NCI-H774 (cell line): ENCODE data around the gene GAB2.

Source experiments
- DNase-seq: peaks from one replicate; lab custom pipeline; 2025; lab: John Stamatoyannopoulos, UW

Gene GAB2

DNA sequence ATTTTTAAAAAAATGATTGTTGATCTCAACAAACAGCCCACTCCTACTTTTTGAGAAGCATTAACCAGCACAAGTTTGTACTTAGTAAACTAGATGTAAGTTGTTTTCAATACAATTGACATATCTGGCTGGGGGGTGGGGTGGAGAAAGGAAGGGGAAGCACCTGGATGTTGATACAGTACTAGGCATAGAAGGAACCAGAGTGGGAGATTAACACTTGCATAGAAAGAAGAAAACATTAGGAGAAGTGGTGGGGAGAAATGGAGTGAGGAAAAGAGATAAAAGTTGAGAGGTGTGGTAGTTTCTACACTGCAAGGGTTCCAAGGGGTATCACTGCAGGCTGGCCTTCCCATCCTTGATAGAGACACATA, 10.6 kb upstream of the GAB2 start:
- no peak for DNase-seq

DNA sequence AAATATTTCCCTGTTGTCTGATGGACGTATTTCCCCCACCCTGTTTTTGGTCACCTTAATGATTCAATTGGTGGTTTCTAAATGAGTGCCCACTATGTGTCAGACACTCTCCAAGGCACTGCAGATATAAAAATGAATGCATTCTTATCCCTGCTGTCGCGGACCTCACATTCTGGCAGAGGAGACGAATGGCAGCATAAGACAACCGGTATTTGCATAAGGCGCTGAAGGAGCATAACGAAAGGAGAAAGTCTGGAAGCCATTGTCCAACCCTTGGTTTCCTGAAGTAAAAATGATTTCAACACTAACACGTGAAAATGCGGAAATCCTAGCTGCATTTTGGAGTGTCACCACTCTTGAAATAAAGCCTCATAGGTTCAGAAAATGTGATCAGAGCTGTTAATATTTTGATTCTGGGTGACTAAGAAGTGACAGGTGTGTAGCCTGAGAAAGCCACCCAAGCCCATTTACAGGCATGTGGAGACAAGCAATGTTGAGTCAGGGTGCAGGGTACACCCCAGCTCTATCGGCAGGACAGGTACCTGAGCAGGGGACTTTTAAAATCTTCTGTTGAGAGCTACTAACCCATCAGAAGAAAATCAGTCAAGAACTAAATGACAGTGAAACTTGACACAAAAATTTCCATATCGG, 10.1 kb upstream of the GAB2 start:
- no peak for DNase-seq

- no peak for DNase-seq
These were observed 9.2 kb upstream of the GAB2 start for GRCh38 chr11:78426845-78427244.

- DNase-seq, result no peak
These were observed 7.9 kb upstream of the GAB2 start for GRCh38 chr11:78425399-78426070.

DNA sequence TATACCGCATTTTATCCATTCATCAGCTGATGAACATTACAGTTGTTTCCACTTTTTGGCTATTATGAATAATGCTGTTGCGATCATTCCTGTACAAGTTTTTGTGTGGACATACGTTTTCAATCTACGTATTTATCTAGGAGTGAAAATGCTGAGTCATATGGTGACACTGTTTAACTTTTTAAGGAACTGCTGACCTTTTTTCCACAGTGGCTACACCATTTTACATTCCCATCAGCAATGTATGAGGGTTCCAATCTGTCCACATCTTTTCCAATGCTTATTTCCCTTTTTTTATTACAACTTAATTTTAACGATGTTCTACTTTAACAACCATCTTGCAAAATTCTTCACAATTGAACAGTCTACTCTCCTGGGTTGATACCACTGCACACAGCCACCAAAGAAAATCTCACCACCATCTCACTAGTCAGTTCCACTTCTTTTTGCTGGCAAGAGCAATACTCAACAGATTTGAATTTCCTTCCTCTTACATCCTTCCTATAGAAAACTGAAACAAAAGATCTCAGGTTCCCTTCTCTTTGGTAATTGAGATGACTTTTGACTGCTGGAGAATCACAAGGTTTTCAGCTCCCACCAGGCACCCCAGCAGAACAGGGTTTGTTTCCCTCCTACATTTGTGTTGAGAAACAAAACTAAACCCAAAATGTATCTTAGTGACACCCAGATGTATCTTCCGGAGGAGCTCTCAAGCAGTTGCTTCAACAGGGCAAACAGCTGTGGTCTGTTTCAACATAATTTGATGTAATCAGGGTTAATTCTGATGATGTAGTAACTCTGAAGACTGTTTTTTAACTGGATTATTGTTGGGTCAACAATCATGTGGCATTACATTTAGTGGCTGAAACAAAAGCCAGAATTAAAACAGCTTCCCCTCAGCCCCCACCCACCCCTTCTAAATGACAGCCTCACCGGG, 7.0 kb upstream of the GAB2 start:
- no peak for DNase-seq

DNA sequence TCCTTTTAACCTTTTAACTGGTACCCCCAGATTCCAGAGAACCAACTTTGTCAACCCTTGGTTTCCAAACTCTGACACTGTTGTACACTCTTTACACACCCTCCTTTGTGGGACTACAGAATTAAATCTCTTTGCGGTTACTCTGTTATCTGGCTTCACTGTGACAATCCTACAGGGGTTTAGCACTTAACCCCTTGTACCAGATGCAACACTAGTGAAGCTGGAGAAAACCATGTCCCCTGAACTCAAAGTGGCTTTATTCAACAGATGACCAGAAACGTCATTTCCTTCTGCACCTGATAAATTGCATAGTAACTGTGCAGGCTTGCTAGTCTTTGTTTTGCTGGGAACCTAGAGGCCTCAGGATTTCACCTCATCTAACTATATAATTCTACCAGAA, 5.6 kb upstream of the GAB2 start:
- no peak for DNase-seq

DNA sequence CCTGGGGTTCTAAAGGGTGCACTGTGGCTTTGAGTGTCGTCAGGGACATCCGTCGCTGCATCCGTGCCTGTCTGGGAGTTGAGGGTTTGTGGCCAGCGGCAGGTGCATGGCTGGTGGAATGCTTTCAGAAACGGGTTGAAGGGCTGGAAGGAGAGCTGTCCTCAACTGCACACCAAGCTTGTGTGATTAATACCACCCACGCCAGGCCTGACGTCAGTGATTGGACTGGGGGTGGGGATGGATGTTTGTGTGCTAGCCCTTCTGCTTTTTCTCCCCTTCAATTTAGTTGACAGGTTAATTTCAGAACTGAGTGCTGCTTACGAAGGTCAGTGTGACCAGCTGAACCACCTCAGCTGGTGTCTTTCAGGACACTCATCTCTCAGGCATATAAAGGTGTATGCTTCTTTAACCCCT, 3.2 kb upstream of the GAB2 start:
- DNase-seq, result no peak

- DNase-seq, result peak; percentile 60
These were observed 2.7 kb upstream of the GAB2 start for GRCh38 chr11:78420255-78420764.

DNA sequence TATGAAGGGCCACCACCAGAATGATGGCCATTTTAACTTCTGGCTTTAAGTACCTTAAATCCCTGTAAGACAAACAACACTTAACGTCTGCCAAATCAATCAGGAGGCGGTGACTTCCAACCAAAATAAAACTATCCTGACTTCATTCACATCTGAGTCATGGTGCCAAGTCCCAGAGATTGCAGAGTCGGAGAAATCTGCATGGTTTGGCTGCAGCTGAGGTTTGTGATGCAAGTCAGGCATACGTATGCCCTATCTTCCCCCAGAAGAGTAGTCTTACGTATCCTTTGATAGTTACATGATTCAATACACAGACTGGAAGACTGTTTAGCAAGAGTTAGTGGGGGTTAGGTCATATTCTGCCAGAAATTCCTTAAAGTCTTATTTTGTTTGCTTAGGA, 1.7 kb upstream of the GAB2 start:
- DNase-seq, result no peak

GRCh38 chr11:78418584-78419211, 1.1 kb upstream of the GAB2 start:
- no peak for DNase-seq

DNA sequence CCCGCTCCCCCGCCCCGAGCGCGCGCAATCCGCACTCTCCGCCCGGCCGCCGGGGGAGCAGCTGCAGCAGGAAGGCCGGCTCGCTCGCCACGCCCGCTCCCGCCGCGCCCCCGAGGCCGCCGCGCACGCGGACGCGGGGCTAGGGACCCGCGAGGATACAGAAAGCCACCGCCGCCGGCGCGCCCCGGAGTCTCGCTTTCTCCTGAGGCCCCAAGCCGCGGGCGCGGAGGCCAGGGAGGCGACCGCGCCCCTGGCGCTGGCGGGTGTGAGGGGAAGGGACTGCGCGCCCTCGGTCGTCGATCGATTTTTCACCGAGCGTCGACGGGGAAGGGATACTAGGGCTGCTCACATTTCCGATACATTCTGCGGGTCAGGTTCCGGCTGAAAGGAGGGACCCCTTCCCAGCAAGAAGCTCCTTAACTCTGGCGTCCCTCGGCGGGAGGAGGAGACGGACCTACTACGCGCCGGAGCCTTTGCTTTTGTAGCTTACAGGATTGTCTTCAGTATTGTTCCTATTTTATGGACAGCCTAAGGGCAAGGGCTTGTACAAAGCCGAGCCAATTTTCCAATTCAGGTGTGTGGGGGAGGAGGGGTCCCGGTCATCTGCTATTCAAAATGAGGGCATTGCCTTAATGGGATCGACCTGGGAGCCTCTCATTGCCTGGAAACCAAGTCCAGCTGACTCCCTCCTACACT, 416 bp upstream of the GAB2 start:
- DNase-seq, result peak; percentile 93

DNA sequence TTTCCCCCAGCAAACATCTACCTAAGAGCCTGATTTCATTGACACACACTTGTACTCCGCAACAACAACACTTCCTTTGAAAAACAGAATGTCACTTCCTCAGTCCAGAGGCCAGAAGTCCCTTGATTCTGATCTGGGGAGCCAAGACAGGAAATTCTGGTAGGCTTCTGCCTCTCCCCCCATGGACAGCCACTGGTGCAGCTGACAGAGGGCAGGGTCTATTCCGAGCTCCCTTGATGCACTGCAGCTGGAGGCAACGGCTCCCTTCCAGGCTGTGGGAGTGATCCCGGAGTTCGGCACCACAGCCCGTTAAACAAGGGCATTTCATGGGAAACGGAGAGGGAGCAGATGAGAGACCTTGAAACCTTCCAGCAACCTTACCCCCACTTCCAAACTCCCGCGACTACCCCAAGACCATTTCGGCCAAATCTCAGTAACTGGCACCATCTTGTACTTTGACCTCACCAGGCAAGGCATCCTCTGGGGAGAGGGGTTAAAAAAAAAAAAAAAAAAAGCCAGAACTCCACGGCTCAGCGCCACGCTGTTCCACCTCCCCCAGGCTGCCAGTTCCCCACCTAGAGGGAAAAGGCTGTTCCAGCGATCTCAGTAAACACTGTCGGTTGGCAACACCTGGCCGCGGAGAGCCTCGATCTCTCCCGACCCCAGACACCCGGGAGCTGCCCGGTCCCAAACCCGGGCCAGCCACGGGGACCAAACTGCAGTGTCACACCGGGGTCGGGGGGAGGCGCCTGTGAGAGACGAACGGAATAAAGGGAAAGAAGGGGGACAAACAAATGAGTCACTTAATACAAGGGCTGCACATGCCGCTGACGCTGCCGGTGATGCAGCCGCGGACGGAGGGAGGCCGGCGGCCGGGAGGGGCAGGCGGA, 1.1 kb downstream of the GAB2 start:
- peak; percentile 84 for DNase-seq

DNA sequence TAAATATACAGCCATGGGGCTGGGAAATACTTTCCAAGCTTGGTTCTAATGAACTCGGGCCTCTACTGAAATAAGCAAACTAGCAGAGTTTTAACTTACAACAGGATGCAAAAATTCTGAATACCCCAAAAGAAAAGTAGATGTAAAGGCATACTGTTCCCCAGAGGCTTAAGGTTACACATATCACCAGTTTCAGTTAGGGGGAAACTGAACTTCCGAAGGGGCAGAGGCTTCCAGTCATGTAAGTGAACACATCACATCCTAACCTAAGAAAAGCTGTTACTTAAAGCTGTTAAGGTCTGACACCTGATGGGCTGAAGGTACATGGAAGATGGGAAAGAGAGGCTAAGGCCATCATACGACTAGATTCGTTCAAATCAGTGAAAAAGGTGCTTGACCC, 2.3 kb downstream of the GAB2 start:
- DNase-seq, result no peak

DNA sequence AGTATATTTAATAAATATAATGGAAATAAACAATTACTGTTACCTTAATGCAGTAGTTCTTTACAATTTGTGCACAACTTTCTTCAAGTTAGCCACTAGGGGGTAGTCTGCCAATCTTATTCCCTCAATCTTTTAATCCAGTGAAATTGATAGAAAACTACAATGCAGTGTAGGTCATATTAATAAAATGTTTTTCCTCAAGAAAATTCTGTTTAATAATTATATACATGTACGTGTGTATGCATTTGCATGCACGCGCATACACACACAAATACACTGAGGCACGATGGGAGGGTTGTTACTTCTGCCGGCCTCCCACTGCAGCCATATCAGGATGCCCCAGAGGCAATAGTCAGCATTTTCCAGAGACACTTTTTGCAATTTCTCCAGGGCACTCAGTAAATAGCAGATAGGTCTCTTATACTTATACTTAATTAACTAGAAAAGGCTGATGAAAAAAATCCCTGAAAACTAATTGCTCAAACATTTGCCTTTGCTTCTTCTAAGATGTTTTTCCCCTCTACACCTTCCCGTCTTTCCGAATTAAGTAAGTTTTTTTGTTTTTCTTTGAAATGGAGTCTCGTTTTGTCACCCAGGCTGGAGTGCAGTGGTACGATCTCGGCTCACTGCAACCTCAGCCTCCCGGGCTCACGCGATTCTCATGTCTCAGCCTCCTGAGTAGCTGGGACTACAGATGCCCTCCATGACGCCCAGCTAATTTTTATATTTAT, 3.1 kb downstream of the GAB2 start:
- no peak for DNase-seq

DNA sequence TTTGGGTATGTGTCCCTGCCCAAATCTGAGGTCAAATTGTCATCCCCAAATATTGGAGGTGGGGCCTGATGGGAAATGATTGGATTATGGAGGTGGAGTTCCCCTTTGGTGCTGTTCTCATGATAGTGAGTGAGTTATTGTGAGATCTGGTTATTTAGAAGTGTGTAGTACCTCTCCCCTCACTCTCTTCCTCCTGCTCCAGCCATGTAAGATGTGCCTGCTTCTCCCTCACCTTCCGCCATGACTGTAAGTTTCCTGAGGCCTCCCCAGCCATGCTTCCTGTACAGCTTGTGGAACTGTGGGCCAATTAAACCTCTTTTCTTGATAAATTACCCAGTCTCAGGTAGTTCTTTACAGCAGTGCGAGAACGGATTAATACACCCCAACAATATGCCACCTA, 9.0 kb downstream of the GAB2 start:
- DNase-seq, result no peak

GRCh38 chr11:78406568-78407196, 10.9 kb downstream of the GAB2 start:
- DNase-seq, result no peak

GRCh38 chr11:78405805-78406204, 11.8 kb downstream of the GAB2 start:
- DNase-seq, result no peak

DNA sequence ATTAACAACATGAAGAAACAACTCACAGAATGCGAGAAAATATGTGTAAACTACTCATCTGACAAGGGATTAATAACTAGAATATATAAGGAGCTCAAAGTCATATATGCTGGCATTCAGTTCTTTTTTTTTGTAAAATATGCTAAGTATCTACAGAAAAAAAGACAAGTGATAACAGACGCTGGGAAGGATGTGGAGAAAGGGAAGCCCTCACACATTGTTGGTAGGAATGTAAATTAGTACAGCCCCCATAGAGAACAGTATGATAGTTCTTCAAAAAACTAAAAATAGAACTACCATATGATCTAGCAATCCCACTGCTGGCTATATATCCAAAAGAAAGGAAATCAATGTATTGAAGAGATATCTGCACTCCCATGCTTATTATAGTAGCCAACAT, 13.8 kb downstream of the GAB2 start:
- DNase-seq, result no peak

- no peak for DNase-seq
These were observed 14.8 kb downstream of the GAB2 start for GRCh38 chr11:78402847-78403246.
